DMS53 (cell line): Measurements from ENCODE around the gene C5orf15.
A peak's percentile ranks its signal among the peaks of the same experiment; 100 is the strongest.

Experiments used
- DNase-seq: peaks from one replicate; lab custom pipeline; 2025; lab: John Stamatoyannopoulos, UW

The C5orf15 gene

DNA sequence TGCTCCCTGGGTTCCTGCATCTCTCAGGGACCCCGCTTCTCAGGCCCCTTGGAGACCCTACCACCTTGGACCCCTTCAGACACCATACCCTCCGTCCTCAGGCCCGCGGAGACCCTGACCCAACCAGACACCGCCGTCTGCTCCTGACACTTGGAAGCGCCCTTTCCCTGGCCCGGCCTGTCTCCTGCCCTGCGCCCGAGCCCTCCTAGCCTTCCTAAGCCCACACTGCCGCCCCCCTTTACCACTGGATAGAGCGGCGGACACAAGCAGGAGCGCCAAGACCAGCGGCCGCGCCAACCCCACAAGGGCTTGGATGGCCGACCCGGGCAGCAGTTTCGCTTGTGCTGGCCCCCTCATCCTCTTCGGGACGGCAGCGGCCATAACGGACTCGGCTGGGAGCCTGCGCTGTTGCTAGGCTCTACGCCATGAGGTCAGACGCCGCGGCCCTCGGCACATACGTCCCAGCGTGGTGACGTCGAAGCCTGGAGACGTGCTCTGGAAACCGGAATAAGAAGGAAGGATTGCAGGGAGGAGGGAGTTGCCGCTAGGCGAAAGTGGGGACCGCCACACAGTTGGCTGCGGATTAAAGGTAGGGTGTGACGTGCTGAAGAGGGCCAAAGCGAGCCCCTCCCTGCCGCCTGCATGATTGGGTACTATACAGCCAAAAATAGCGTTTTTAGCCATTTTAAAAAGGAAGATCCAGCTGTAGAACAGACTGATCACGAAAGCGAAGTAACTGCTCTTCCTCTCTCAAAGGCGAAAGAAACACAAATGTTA, at the start of gene C5orf15:
Gene C5orf15 (minus strand): TSS at position 422 of the 777 bp plus-strand sequence. CDS start 41 bp downstream, at position 381.
- DNase-seq: peak; percentile 98

- no peak for DNase-seq
Observed at GRCh38 chr5:134008266-134008749, 39.9 kb upstream of the C5orf15 start.

GRCh38 chr5:134007581-134008265, 39.3 kb upstream of the C5orf15 start:
- no peak for DNase-seq

- no peak for DNase-seq
Observed at GRCh38 chr5:134006115-134006514, 37.7 kb upstream of the C5orf15 start.

GRCh38 chr5:134005417-134006061, 37.1 kb upstream of the C5orf15 start:
- DNase-seq: peak; percentile 65

GRCh38 chr5:134004626-134005416, 36.4 kb upstream of the C5orf15 start, which contains the start of gene VDAC1:
VDAC1 (minus strand) TSS chr5:134004975; CDS start chr5:133993012, 11,963 bp downstream.
- DNase-seq: peak; percentile 96

- DNase-seq: peak; percentile 82
Observed at GRCh38 chr5:134003817-134004625, 35.6 kb upstream of the C5orf15 start.

DNA sequence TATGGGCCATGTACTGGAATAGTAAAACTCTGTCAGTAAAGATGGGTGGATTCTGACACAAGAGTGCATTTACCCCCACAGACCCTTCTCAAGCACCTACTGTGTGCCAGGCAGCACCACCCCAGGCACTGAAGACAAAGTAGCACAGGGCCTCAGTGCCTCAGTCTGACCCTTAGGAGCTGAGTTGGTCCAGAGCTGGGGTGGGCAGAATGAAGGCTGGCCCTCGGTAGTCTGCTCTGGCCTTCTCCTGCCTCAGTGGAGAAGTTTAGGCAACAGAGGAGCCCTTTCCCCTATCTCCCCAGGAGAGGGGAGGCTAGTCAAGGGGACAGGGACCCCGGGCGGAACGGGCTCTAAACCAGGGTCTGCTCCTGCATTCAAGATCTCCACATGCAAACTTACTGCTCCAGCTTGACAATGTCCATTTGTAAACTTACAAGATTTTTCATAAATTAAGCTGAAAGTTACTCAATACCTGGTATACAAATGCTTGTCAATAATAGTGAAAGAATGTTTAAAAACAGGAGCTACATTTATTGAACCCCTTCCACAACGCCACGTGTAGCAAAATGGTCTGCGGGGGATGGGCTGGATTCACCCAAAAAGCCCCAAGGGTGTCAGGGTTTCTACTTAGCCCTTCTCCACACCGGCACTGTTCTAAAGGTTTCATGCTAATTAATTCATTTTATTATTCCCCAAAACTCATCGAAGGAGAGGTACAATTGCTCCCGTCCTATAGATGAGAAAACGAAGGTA, 34.8 kb upstream of the C5orf15 start:
- DNase-seq: no peak

DNA sequence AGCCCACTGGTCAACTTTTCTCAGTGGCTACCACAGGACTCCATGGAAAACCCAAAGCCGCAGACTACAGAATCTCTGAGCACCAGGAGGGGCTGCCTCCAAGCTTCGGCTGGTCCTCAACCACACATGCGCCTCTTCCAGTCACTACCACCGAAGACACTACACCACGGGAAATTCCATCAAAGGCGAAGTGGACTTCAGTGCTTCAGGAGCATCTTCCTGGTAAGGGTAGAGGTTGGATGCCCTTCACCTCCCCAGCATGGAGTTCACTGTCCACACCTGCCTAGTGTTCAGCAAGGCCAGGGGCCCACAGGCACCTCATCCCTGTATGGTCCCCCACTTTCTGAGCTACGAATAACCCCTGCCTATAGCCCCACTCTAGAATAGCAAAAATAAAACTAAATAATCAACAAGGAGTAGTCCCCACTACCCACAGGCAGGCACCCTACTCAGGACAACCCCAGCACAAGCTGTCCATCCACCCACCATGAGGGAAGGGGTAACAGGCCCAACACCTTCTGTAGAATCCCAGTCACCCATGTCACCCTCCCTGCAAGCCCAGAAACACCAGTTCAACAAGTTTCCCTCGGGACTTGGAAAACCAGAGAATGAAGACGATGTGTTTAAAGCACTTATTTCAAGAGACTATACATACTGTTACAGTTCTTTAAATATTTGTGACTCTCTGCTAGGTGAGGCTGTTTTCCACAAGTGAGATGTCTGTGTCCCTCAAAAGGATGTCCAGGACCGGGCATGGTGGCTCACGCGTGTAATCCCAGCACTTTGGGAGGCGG, 33.7 kb upstream of the C5orf15 start:
- no peak for DNase-seq

GRCh38 chr5:134000696-134001453, 32.5 kb upstream of the C5orf15 start:
- no peak for DNase-seq

- no peak for DNase-seq
Observed at GRCh38 chr5:134000091-134000511, 31.7 kb upstream of the C5orf15 start.

DNA sequence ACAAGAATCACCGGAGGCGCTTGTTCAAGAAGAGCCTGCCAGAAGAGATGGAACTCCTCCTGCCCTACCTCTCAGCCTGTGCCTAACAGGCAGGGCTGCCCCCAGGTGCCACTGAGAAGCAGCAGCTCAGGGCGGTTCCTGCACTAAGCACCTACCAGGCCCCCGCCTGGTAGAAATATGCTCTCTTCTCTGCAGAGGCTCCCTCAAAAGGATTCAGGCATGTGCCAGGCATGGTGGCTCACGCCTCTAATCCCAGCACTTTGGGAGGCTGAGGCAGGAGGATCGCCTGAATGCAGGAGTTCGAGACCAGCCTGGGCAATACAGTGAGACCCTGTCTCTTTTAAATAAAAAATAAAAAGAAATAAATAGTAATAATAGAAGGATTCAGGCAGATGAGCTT, 30.4 kb upstream of the C5orf15 start:
- DNase-seq: no peak

DNA sequence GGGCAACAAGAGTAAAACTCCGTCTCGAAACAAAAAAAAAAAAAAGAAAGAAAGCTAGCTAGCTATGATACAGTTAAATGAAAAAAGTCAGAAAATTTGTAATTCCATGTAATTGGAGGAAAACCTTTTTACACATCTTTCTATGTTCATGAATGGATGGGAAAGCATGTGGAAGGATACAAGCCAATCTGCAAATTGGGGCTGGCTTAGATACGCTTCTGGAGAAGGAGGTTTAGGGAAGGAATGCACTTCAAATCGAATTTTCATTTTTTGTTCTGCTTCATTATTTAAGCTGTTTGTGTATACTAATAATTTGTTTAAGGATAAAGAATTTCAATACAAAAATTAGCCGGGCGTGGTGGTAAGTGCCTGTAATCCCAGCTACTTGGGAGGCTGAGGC, 29.6 kb upstream of the C5orf15 start:
- DNase-seq: no peak

DNA sequence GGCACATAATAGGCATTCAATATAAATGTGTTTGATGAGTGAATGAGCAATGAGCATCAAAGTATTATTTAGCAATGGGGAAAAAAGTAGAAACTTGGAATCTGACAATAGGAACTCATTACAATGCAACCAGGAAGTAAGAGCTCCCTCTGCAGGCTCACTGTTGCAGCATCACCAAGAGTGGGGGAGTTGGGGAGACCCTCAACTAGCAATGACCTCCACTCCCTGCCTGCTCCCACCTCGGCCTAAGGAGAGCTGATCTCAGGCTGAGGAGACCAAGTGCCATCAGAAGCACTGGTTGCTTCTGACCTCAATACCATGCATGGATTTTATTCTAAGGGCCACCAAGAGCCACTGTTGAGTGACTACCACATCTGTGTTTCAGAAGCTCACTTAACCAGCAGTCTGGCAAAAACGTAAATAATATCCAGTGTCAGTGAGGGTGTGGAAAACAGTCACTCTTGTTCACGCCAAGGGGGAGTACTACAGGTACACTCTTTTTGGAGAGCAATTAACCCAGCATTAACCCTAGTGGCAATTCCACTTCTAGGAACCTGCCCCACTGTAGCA, 28.3 kb upstream of the C5orf15 start:
- peak; percentile 41 for DNase-seq

DNA sequence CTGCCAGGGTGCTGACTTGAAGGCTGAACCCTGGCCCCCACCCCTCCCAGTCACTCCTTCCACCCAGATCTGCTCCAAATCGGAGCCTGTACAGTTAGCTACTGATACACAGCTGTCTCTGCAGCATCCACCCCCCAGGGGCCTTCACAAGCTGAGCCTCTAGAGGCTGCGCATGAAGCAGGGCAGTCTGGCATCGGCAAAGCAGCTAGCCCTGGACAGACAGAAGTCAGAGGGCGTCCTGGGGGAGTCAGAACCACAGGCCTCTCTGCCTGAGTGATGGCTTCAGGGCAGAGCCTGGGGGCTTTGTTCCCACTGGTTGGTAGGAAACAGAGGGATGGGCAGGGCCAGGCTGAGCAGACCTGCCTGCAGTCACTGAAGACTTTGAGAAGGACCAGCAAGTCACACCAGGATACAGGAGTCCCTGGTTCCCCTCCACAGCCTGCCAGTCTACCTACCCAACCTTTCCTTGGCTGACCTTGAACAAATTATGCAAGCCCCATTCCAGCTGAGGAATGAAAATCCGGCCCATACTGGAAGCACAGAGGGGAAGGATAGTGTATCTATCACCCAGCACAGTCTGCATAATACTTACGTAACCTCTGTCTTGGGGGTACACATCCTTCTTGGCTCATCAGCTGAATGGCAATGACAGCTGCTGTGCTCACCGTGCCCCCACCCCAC, 27.6 kb upstream of the C5orf15 start:
- no peak for DNase-seq

DNA sequence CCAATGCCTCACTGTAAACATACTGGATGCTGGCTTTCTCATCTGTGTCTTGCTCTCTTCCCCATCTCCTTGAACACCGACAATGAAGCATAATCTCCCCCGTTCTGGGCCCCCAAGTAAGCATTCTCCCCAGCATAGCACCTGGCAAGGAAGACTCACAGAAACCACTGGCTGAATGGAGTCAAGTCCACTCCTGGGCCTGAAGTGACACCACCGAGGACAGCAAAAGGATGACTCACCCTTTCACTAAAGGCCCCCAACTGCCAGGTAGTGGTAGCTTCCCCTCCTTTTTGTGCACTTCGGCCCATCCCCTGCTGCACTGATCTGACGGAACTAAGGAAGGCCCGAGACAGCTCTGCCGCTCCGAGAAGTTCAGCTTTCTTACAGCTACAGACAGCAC, 26.9 kb upstream of the C5orf15 start:
- peak; percentile 28 for DNase-seq

DNA sequence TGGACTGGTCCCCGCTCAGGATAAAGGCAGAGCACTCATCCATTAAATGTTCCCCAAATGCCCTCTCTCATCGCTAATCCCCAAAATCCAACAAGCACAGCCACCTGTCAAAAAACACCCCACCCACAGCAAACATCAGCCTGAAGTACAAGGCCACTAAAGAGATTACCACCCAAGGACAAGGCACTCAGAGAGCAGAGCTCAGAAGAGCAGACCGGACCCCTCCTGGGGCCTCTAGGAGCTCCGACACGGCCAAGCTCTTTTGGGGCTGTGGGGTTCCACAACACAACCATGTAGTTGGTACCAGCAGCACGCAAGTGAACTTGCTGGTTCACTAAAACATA, 26.5 kb upstream of the C5orf15 start:
- no peak for DNase-seq
